NCI-H2171 treated with DMSO at 0.1 percent for 48 hours (cell line): Measurements from ENCODE around the gene RASA3.
"Not testable (repeated sequence)": the region's sequence is repeated elsewhere in the genome, so short reads cannot be mapped to it uniquely, and the experiment has no call there.

Experiments
- DNase-seq: peaks from one replicate; lab custom pipeline; 2025; lab: John Stamatoyannopoulos, UW

The RASA3 gene

DNA sequence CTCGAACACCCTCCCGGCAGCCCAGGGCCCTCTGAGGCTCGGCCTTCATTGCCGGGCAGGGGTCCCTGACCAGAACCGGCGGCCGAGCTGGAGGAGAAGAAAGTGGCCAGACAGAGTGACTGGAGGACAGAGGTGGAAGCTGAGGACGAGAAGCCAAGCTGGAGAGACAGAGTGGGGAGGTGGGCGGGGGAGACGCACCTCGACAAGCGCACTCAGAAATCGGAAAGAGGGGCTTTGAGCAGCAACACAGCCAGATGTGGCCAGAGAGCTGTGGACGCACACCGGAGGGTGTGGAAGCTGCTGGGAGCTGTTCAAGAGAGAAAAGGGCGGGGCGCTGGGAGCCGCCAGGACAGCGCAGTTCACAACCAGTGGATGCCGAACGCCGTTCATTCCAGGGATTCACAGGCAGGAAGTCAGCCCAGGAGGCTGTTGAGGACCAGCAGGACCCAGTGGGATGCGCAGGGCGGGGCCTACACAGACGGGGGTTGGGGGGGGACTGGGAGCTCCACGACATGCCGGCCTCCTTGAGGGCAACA lies 130.3 kb downstream of the RASA3 start:
- DNase-seq: no peak

DNA sequence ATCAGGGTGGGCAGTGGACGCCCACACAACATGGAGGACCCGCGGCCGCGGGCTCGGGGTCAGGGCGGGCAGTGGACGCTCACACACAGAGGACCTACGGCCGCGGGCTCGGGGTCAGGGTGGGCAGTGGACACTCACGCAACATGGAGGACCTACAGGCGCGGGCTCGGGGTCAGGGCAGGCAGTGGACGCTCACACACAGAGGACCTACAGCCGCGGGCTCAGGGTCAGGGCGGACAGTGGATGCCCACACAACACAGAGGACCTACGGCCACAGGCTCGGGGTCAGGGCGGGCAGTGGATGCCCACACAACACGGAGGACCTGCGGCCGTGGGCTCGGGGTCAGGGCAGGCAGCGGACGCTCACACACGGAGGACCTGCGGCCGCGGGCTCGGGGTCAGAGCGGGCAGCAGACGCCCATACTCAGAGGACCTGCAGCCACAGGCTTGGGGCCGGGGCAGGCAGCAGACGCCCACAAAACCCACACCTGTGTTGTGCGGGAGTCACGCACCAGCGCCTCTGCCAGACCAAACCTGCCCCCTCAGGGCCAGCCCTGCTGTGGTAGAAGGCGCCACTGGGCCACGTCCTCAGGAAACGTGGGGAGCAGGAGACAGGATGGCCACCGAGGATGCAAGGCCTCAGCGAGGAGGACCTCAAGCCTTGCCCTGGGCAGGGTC lies 131.0 kb downstream of the RASA3 start:
- DNase-seq: no peak

DNA sequence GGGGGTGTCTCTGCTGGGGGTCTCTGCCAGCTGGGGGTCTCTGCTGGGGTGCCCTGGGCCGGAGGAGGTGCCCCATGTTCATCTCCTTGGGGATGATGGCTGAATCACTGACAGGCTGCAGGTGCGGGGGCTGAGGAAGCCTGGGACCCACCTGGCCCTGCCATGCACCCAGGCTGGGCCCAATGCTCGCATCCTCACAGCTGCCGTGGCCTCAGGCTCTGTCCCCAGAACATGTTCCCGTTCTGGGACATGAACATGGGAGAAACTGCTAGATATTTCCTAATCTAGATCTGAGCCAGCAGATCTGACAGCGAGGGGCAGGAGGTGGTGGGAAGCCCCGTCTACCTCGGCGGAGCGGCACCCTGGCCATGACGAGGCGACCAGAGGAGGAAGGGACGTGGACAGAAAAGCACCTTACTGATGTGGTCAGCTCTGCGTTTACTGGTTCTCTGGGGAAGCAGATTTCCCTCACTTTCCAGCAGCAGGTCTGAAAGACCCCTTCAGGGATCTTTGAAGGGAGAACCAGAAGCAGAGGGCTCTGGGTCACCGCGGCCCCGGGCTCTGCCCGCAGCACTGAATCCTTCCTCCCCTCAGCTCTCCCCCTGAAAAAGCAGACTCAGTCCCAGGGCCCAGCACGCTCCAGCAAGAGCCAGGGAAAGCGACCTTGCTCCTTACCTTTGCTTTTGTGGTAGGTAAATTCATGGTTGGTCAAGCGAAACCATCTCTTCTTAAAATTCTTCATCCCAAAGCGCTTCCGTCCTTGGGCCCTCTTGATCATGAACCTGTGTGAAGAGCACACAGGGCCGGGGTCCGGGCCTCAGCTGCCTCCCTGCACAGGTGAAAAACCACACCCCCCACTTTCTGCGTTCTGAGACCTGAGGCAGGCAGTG lies 132.0 kb downstream of the RASA3 start:
- no peak for DNase-seq

- DNase-seq: no peak
These were observed 132.9 kb downstream of the RASA3 start for GRCh38 chr13:113999618-113999910.

DNA sequence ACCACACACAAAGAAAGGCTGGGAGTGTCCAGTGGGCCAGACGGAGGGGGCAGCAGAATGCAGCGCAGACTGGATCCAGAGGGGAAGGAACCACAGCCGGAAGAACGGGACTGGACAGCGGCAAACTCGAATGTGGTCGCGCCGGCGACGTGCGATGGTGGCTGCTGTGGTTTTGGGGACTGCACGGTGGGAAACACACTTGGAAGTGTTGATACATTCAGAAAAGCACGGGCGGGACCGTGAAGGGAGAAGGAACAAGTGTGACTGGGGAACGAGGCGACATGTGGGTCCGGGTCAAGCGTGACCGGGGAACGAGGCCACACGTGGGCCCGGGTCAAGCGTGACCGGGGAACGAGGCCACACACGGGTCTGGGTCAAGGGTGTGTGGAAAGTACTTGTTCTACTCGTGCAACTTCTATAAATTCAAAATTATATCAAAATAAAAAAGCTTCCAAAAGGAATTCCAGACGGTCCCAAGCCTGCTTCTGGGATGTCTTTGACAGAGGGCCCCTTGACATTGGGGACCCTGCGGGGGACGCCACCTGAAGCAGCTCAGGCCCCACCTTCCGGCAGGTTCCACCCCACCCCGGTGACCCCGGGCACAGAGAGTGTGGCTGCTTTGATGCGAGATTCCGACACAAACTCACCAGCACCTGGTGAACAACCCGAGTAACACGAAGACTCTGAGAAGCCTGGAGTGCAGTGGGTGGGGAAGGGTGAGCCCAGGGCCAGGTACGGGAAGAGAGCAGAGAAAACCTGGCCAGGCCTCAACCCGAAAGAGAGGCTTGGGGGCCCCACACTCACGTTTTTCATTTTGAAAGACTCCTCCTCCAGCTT lies 133.4 kb downstream of the RASA3 start:
- DNase-seq: no peak

- DNase-seq: peak; percentile 25
These were observed 134.3 kb downstream of the RASA3 start for GRCh38 chr13:113997845-113998751.

- no peak for DNase-seq
These were observed 135.3 kb downstream of the RASA3 start for GRCh38 chr13:113996912-113997745.

GRCh38 chr13:113996081-113996911 lies 136.1 kb downstream of the RASA3 start:
- DNase-seq: no peak

- no peak for DNase-seq
These were observed 137.3 kb downstream of the RASA3 start for GRCh38 chr13:113995051-113995601.

DNA sequence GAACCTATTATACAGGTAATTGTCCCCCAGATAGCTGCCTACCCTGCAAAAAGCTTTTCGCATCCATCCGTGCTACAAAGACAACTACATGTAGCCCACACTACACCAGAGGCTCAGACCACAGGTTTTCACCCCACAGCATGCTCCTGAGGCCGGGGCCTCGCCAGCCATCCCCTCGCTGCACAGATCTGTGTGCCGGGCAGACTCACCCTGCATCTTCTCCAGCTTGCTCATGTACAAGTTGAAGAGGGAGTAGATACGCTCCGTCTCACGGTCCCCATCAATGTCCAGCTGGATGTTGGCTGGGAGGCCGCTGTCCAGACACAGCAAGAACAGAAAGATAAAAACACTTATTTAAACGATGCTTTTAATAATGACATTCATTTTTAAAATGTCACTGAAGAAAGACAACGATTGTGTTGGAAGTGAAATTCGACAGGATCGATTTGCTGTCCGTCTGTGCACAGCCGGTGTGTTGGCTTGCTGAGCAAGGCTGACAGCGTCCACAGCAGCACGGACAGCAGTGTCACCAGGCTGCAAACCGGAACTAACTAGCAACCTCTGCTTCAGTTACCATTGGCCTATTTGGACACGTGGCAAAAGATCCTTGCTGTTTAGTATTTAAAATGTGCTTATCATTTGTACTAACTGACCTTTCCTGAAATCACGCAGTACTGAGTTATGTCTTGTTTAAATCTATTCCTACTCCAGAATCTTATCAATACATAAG lies 140.0 kb downstream of the RASA3 start:
- no peak for DNase-seq

GRCh38 chr13:113991676-113992179 lies 140.7 kb downstream of the RASA3 start:
- no peak for DNase-seq

DNA sequence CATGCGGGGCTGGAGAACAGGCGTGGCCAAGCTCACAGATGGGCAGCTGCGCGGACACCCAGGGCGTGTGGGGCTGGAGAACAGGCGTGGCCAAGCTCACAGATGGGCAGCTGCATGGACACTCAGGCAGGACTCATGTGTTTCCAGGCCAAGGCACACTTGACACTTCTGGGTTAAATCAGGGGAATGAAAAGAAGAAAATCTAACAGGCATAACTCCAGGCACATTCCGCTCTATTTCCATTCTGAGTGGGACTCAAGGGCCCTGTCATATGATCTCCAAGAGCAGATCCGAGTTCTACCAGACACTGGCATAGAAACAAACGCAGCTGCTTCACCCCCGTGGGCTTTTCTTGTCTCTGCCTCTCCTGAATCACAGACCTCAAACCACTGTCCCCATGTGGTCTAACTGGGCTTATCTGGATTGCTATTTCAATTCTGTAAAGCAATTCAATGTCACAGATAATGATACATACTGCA lies 141.2 kb downstream of the RASA3 start:
- DNase-seq: peak; percentile 75

- DNase-seq: no peak
These were observed 142.0 kb downstream of the RASA3 start for GRCh38 chr13:113990321-113990837.

DNA sequence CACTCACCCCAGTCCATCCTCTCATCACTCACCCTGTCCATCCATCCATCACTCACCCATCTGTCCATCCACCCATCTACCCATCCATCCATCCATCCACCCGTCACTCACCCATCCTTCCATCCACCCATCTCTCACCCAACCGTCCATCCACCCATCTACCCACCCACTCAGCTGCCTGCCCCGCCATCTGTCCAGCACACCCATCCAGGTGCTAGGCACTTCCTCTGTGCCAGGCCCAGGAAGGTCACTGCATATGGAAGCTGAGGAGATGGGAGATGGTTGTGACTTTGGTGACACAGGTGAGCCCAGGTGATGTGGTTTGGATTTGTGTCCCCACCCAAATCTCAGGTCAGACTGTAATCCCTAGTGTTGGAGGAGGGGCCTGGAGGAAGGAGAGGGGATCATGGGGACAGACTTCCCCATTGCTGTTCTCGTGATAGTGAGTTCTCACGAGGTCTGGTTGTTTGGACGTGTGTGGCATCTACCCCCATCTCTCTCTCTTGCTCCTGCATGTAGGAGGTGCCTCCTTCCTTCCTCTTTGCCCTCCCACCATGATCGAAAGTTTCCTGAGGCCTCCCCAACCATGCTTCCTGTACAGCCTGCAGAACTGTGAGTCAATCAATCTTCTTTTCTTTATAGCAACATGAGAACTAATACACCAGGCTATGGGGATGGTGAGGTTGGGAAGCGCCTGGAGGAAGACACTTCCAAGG lies 142.7 kb downstream of the RASA3 start:
- no peak for DNase-seq

GRCh38 chr13:113988859-113989258 lies 143.6 kb downstream of the RASA3 start:
- DNase-seq: not testable (repeated sequence)

GRCh38 chr13:113982296-113982661 lies 150.1 kb downstream of the RASA3 start:
- no peak for DNase-seq

DNA sequence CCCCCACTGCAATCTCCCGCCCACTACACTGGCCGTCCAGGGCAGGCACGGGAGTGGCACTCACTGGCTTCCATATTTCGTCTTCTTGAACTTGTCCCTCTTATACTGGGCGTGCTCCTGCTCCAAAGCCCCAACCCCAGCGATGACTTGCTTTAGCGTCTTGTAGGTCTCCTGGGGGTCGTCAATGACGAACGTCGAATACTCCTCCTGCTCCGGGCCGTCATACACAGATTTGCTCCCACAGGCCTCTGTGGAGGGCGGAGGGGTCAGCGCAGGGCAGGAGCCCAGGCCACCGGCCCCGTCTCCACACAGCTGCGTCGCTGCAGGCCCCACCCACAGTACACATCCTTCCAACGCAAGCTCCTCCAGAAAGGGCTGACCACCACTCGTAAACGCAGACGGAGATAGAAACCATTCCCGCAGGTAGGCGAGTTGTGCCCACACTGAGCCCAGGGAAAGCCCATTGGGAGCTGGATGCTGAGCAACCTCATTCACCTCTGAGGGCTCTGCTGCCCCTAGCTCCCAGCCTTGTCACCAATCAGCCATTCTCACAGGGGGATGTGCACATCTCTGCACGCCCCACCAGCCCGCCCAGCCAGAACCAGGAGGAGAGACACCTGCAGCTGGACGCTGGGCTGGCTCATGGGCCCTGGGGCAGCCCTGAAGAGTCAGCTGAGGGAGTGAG lies 150.7 kb downstream of the RASA3 start:
- no peak for DNase-seq
